GM19240 (cell line): Measurements from ENCODE around the gene SLC2A9.
"Not testable (repeated sequence)": the region's sequence is repeated elsewhere in the genome, so short reads cannot be mapped to it uniquely, and the experiment has no call there.

Experiments
- DNase-seq: peaks from one replicate; pipeline ENCODE4 v3.0.0; 2011; ENCODE audit warnings: low spot score; ENCODE audit not compliant: insufficient read length

SLC2A9 gene

DNA sequence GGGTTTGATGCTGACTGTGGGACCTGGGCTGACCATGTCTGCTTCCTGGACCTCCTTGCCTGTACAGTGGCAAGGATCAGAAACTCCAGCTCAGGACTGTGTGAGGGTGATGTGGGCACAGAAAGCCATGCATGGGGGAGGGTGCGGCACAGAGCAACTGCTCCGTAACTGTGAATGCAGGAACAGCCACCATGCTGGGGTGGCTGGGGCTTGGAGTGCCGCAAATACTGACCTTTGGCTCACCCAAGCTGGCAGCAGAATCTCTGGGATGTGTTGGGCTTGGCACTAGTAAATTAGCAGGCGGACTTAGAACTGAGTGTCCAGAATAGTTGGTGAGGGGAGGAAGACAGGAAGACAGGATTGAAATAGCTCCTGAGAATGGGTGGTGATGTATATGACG is 187.9 kb downstream of the SLC2A9 start:
- DNase-seq: no peak

DNA sequence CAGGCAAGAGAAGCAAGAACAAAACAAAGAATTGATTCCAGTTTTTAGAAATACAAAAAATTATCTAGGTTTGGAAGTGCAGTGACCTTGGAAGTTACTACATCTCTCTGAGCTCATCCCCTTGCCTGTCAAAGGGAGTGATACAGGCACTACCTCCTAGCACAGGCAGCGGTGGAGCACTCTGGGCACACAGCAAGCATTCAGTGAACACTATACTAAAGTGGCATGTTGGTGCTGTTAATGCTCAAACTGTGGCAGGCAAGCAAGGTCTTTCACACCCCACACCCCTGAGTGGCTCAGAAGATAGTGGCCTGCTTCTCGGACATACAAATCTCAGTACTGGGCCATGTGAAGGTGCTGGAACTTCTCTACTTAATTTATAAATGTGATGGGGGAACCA is 188.7 kb downstream of the SLC2A9 start:
- DNase-seq: no peak

DNA sequence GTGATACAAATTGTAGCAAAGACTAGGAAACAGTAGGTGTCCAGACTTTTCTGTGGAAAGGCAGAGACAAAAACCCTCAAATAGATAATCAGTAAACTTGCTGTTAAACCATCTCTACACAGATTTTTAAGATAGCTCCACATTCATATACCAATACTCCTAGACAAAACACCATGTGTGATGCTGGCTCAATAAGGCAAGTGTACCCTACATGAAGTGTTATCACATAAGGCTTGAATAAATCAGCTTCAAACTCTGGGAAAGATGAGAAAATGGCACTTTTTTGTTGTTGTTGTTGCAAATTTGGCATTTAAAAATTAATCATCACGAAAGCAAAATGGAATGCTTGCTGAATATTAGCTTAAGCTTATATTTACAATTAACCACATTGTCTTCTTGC is 194.7 kb downstream of the SLC2A9 start:
- DNase-seq: no peak

DNA sequence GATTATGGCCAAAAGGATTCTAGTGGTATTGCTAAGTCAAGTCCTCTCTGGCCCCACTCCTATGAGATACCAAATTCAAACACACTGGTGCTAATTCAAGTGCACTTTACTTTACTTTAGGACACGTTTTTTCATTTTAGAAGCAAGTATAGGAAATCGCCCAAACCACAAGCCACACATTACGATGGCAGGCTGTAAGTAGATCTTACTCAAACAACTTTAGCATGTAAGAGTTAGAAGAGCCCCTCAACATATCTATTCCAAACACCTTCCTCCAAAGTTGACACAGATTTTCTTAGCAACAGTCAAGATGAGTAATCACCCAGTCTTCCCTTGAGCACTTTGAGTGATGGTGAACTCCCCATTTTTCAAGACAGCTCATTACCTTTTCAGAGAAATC is 196.2 kb downstream of the SLC2A9 start:
- DNase-seq: no peak

DNA sequence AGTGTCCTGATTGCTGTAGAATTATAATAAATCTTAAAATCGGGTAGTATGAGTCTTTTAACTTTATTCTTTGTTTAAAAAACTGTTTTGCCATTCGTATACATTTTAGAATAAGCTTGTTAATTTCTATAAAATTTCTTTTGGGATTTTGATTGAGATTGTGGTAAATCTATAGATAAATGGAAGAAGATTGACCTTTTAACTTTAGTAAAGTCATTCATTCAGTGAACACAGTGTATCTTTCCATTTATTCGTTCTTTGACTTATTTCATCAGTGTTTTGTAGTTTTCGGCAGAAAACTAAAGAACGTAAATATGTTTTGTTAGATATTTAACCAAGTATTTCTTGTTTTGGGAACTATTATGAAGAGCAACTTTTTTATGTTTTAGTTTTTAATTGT is 201.0 kb downstream of the SLC2A9 start:
- no peak for DNase-seq

DNA sequence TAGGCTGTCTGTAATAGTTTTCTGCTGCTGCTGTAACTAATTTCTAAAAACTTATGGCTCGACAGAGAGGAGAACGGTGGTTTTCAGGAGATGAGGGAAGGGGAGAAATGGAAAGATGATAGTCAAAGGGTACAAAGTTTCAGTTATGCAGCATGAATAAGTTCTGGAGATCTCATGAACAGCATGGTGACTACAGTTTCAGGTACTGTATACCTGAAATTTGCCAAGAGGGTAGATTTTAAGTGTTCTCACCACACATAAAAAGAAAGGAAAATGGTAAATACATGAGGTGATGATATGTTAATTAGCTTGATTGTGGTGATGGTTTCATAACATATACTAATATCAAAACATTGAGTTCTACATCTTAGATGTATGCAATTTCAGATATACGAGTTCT is 205.0 kb downstream of the SLC2A9 start:
- no peak for DNase-seq

DNA sequence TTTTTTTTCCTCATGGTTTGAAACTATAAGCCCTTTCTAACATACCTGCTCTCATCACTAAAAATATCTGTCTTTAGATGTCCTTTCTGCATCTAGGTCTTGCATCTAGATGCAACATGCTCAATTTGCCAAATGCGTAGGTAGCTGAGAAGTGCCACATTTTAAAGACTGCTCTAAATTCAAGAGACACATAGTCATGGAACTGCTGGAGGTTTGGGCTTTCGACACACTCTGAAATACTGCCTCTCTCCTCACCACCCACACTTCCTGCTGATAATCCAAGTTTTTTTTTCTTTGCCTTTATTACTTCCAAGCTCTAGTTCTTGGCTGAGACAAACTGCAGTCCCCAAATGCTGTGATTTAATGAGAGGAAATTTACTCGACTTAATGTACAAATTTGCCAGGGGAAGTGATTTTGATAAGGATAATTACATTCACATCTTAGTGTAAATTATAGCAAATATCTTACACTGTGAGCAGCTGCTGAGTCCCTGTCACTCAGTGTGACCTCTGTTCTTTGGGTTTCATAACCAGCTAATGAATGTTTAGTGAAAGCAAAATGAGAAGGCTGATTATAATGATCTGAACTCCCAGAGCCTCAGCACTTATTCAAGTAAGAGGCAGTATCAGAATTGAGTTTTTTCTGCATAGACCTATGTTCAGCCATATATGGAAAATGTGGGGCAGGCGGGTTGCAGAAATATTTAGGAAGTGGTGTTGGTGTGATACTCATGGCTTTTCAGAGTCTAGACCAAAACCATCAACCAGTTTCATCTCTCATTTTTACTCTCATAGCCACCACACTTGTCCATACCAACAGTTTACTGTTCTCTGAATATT is 208.6 kb downstream of the SLC2A9 start:
- no peak for DNase-seq

DNA sequence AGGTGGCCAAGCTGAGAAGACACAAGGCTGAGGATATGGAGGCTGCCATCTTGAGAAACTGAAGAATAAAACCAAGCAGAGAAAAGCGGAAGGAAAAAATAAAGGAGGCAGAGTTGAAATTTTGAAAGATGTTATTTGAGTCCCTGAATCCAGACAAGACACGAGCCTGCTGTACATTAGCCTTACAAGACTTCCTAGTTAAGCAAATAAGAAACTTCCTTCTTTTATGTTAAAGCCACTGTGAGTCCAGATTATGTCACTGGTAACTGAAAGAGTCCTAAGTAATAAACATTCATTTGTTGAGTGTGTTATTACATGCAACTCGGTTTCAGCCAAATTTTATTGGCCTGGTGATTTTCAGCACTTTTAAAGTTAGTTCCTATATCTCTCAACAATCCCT is 209.5 kb downstream of the SLC2A9 start:
- no peak for DNase-seq

DNA sequence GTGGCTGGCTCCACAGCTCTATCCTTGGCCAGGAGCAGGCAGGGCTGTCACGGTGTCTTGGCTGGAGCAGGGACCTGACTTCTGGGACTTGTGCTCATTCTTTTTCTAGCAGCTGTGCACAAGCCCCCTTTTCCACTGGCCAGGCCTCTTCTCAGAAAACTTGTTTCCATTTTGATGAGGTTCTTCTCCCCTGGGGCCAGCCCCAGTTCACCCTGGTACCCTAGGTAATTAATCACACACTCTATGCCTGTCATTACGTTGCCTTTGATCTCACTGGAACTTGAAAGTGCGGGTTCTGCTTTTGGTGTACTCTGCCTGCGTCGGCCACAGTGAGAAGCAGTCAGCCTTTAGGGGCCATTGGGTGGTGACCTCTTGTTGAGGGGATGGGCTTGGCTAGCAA is 213.2 kb downstream of the SLC2A9 start:
- no peak for DNase-seq

DNA sequence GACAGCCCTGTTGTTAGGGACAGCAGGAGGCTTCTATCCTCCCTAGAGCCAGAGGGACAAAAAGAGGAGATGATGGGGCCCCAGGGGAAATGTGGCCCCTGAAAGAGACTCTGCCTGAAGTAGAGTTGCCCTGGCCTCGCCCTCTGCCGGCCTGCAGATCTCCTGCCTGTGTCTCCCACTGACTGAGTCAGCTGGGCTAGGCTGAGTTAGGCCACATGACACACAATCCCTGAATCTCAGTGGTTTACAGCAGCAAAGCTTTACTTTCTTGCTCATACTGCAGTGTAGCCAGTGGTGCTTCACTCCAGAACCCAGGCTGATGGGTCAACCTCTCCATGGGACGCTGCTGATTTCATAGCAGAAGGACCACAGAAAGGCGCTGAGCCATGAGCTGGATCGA is 216.4 kb downstream of the SLC2A9 start:
- DNase-seq: no peak

DNA sequence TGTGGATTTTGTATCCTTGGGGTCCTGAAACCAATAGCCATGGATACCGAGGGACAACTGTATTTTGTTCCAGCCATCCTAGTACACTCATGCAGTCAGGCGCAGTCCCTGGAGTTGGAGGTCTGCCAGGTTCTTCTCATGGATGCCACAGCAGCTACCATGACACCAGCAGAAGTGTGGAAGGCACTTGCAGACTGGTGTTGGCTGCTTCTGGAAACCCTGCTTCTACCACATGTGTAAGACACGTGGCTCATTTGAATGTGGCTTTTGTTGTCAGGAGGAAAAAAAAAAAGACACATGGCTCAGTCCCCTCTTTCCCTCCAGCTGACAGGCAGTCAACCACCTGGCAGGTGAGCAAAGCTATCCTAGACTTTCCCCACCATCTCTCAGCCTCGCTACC is 220.4 kb downstream of the SLC2A9 start:
- DNase-seq: no peak

DNA sequence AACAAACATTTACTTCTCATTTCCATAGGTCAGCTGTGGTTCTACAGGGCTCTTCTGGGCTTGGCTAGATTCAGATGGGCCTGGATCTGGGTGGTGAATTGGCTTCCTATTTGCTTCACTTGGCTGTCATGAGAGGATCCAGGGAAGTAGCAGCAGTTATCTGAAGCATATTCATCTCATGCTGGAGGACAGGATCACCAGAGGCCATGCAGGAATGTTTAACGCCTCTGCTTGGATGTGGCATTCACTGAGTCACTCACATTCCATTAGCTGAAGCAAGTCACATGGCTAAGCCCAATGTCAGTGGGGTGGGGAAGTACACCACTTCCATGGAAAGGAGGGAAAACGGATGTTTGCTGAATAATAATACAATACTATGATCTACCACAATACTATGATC is 224.7 kb downstream of the SLC2A9 start:
- not testable (repeated sequence) for DNase-seq

DNA sequence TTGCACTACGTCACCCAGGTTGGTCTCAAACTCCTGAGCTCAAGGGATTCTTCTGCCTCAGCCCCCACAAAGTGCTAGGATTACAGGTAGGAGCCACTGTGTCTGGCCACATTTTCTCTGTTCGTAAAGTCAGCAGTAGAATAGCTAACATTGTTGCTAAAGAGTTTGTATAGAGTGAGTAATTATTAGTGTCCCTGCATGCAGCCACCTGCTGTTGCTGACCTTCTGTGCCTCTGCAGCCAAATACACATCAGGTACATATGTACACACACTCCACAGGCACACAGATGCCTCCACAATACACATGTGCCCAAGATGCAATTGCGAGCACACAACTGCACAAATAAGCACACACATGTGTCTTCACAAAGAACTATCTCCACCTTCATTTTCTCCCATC is 228.9 kb downstream of the SLC2A9 start:
- no peak for DNase-seq

DNA sequence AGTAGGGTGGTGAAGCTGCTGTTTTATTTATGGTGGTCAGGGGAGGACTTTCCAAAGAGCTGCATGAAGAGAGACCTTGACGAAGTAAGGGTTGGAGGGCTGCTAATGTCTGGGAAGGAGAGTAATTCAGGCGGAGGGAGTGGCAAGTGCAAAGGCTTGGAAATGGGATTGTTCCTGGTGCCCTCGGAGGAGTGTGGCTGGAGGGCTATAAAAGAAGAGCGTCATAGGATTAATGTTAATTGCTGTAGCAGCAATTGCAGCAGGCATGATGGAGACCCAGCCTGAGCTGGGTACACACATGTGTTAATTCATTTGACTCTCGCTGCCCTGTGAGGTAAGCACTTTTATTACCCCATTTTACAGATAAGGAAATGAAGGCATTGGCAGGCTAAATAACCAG is 235.4 kb downstream of the SLC2A9 start:
- not testable (repeated sequence) for DNase-seq

DNA sequence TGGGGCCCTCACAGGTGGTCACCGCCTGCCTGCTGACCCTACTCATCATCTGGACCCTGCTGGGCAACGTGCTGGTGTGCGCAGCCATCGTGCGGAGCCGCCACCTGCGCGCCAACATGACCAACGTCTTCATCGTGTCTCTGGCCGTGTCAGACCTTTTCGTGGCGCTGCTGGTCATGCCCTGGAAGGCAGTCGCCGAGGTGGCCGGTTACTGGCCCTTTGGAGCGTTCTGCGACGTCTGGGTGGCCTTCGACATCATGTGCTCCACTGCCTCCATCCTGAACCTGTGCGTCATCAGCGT is 239.2 kb downstream of the SLC2A9 start:
- no peak for DNase-seq

DNA sequence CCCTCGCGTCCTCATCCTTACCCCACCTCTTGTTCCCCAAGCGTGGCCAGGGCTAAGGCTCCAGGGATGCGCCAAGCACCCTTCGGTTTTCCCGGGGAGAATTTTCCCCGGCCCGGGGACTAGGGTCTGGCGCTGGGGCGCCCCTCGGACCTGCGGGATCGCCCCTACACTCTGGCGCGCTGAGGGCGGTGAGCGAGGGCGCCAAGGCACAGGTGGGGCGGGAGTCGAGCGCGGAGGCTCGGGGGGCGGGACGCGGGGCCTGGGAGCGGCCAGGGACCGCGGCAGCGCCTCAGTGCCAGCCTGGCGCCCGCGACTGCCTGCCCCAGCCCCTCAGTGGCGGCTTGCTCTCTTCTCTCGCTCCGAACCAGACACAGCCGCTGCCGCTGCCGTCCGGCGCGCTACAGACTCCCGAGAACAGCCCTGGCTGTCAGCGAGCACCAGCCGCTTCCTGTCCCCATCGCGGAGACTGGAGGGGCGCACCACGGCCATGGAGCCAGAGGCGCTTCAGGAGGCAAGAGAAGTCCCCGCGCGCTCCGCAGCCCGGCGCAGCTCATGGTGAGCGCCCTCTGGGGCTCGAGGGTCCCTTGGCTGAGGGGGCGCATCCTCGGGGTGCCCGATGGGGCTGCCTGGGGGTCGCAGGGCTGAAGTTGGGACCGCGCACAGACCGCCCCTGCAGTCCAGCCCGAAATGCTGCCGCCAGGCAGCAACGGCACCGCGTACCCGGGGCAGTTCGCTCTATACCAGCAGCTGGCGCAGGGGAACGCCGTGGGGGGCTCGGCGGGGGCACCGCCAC is 239.8 kb downstream of the SLC2A9 start, which contains the start of gene DRD5:
DRD5 (plus strand) TSS at position 292 of the 793 bp plus-strand sequence; CDS start at position 688, 396 bp downstream.
- no peak for DNase-seq
